Measurements from ENCODE around the gene CRISPLD2.

The CRISPLD2 gene

GRCh38 chr16:84849751-84850150 lies 30.0 kb downstream of the CRISPLD2 start:
- Histone ChIP-seq H3K9me2 (replicated peaks; ENCODE audit: low read depth, low read length) (no peaks in the 10 kb centered on the region), H4K20me1 (ENCODE audit: insufficient read depth, low read length, poor library complexity, severe bottlenecking) (no peaks in the 10 kb centered on the region), H2AFZ (ENCODE audit: low read length) (no peak overlapping the region), H3K4me3 (ENCODE audit: low read length, poor library complexity, severe bottlenecking) (no peak overlapping the region), H3K36me3 (ENCODE audit: insufficient read depth, low read length) (no peaks in the 10 kb centered on the region), H3F3A (ENCODE audit: low read depth) (no peaks in the 10 kb centered on the region), H3K9me3 (ENCODE audit: insufficient read depth, low read depth, low read length) (no peaks in the 10 kb centered on the region), H3K79me2 (ENCODE audit: insufficient read depth, low read length) (no peaks in the 10 kb centered on the region), H3K4me1 (ENCODE audit: insufficient read depth, low read length, poor library complexity, severe bottlenecking) (no peaks in the 10 kb centered on the region), H3K9ac (ENCODE audit: low read depth, low read length, poor library complexity, severe bottlenecking) (no peak overlapping the region), H3K4me2 (ENCODE audit: low read depth, low read length, poor library complexity, severe bottlenecking) (no peak overlapping the region), H3K27me3 (ENCODE audit: insufficient read depth, low read length, poor library complexity, severe bottlenecking) (no peaks in the 10 kb centered on the region)
- TF ChIP-seq CTCF (conservative IDR thresholded peaks at IDR 0.05; ENCODE audit: low read length) (no peak), EZH2phosphoT487 (IDR thresholded peaks at IDR 0.05; ENCODE audit: borderline replicate concordance) (no peak)

- no peak overlapping the region for H3K4me2 ChIP-seq (ENCODE audit: low read depth, low read length, poor library complexity, severe bottlenecking)
- H2AFZ ChIP-seq (ENCODE audit: low read length), result no peak overlapping the region
- H3F3A ChIP-seq (ENCODE audit: low read depth), result no peaks in the 10 kb centered on the region
- H3K9me3 ChIP-seq (ENCODE audit: insufficient read depth, low read depth, low read length), result no peaks in the 10 kb centered on the region
- no peak overlapping the region for H3K4me3 ChIP-seq (ENCODE audit: low read length, poor library complexity, severe bottlenecking)
- no peak for TF ChIP-seq EZH2phosphoT487 (IDR thresholded peaks at IDR 0.05; ENCODE audit: borderline replicate concordance)
- no peak for TF ChIP-seq CTCF (conservative IDR thresholded peaks at IDR 0.05; ENCODE audit: low read length)
- H3K4me1 ChIP-seq (ENCODE audit: insufficient read depth, low read length, poor library complexity, severe bottlenecking), result no peaks in the 10 kb centered on the region
- H3K36me3 ChIP-seq (ENCODE audit: insufficient read depth, low read length), result no peaks in the 10 kb centered on the region
- H4K20me1 ChIP-seq (ENCODE audit: insufficient read depth, low read length, poor library complexity, severe bottlenecking), result no peaks in the 10 kb centered on the region
- no peak overlapping the region for H3K9ac ChIP-seq (ENCODE audit: low read depth, low read length, poor library complexity, severe bottlenecking)
- no peaks in the 10 kb centered on the region for H3K27me3 ChIP-seq (ENCODE audit: insufficient read depth, low read length, poor library complexity, severe bottlenecking)
- H3K79me2 ChIP-seq (ENCODE audit: insufficient read depth, low read length), result no peaks in the 10 kb centered on the region
- no peaks in the 10 kb centered on the region for H3K9me2 ChIP-seq (replicated peaks; ENCODE audit: low read depth, low read length)
Measured at GRCh38 chr16:84850714-84851113, 30.9 kb downstream of the CRISPLD2 start.

- H3K9ac ChIP-seq (ENCODE audit: low read depth, low read length, poor library complexity, severe bottlenecking), result no peak overlapping the region
- no peaks in the 10 kb centered on the region for H3K27me3 ChIP-seq (ENCODE audit: insufficient read depth, low read length, poor library complexity, severe bottlenecking)
- no peak for TF ChIP-seq CTCF (conservative IDR thresholded peaks at IDR 0.05; ENCODE audit: low read length)
- TF ChIP-seq EZH2phosphoT487 (IDR thresholded peaks at IDR 0.05; ENCODE audit: borderline replicate concordance), result no peak
- H3K9me2 ChIP-seq (replicated peaks; ENCODE audit: low read depth, low read length), result no peaks in the 10 kb centered on the region
- H4K20me1 ChIP-seq (ENCODE audit: insufficient read depth, low read length, poor library complexity, severe bottlenecking), result no peaks in the 10 kb centered on the region
- H3K4me1 ChIP-seq (ENCODE audit: insufficient read depth, low read length, poor library complexity, severe bottlenecking), result no peaks in the 10 kb centered on the region
- H2AFZ ChIP-seq (ENCODE audit: low read length), result no peak overlapping the region
- no peak overlapping the region for H3K4me2 ChIP-seq (ENCODE audit: low read depth, low read length, poor library complexity, severe bottlenecking)
- no peak overlapping the region for H3K4me3 ChIP-seq (ENCODE audit: low read length, poor library complexity, severe bottlenecking)
- no peaks in the 10 kb centered on the region for H3F3A ChIP-seq (ENCODE audit: low read depth)
- no peaks in the 10 kb centered on the region for H3K36me3 ChIP-seq (ENCODE audit: insufficient read depth, low read length)
- H3K9me3 ChIP-seq (ENCODE audit: insufficient read depth, low read depth, low read length), result no peaks in the 10 kb centered on the region
- H3K79me2 ChIP-seq (ENCODE audit: insufficient read depth, low read length), result no peaks in the 10 kb centered on the region
Measured at GRCh38 chr16:84851192-84852127, 31.7 kb downstream of the CRISPLD2 start.

All from Loucy (cell line).